Nephron (organoid): ENCODE measurements around the gene WWOX.

Experiments
- H3K27ac Mint-ChIP-seq, 3 experiments: 2 replicates each; pipeline ENCODE4 v1.8.0; 2020; ENCODE audit warnings: mixed read lengths in 3 of 3, mild to moderate bottlenecking in 2 of 3, moderate library complexity in 1 of 3
- H3K27me3 Mint-ChIP-seq: 2 replicates; pipeline ENCODE4 v1.8.0; 2021; ENCODE audit warnings: low read depth, mild to moderate bottlenecking, moderate library complexity, mixed read lengths
- H3K36me3 Mint-ChIP-seq: 2 replicates; pipeline ENCODE4 v1.8.0; 2020; ENCODE audit warnings: low read depth, mixed read lengths
- H3K4me1 Mint-ChIP-seq: 2 replicates; pipeline ENCODE4 v1.8.0; 2020; ENCODE audit warnings: mixed read lengths
- H3K4me3 Mint-ChIP-seq, 3 experiments: 2 replicates each; pipeline ENCODE4 v1.8.0; 2020; ENCODE audit warnings: mild to moderate bottlenecking in 3 of 3, mixed read lengths in 3 of 3, moderate library complexity in 2 of 3
- H3K9me3 Mint-ChIP-seq: 2 replicates; pipeline ENCODE4 v1.8.0; 2020; ENCODE audit warnings: mixed read lengths
- CTCF ChIP-seq, 3 experiments: fragments of 200-600 bp; sonication (generic); IDR thresholded peaks; one replicate each; pipeline ENCODE4 v1.5.0; 2021; ENCODE audit warnings: antibody characterized with exemption in 3 of 3; ENCODE audit not compliant: unreplicated experiment in 3 of 3

The WWOX gene

GRCh38 chr16:78211946-78212345, 112.5 kb downstream of the WWOX start:
- TF ChIP-seq CTCF (IDR thresholded peaks at IDR 0.05; ENCODE audit: unreplicated experiment in 3 of 3), result no peak
- no peaks in the 10 kb centered on the region for H3K36me3 Mint-ChIP-seq
- peaks cover 10% of the 10 kb centered on the region for H3K4me1 Mint-ChIP-seq
- no peaks in the 10 kb centered on the region for H3K9me3 Mint-ChIP-seq
- H3K4me3 Mint-ChIP-seq, result no peak overlapping the region
- peaks cover 4% of the 10 kb centered on the region for H3K27me3 Mint-ChIP-seq
- no peak overlapping the region for H3K27ac Mint-ChIP-seq

GRCh38 chr16:78212674-78213073, 113.2 kb downstream of the WWOX start:
- H3K36me3 Mint-ChIP-seq, result no peaks in the 10 kb centered on the region
- H3K9me3 Mint-ChIP-seq, result no peaks in the 10 kb centered on the region
- no peak overlapping the region for H3K4me3 Mint-ChIP-seq
- H3K27me3 Mint-ChIP-seq, result peaks cover 7% of the 10 kb centered on the region
- H3K27ac Mint-ChIP-seq, result no peak overlapping the region
- no peak for TF ChIP-seq CTCF (IDR thresholded peaks at IDR 0.05; ENCODE audit: unreplicated experiment in 3 of 3)
- peaks cover 10% of the 10 kb centered on the region for H3K4me1 Mint-ChIP-seq

- Mint-ChIP-seq H3K4me3 (no peak overlapping the region), H3K27me3 (peaks cover 11% of the 10 kb centered on the region), H3K36me3 (no peaks in the 10 kb centered on the region), H3K27ac (no peak overlapping the region), H3K4me1 (peaks cover 10% of the 10 kb centered on the region), H3K9me3 (no peaks in the 10 kb centered on the region)
- no peak for TF ChIP-seq CTCF (IDR thresholded peaks at IDR 0.05; ENCODE audit: unreplicated experiment in 3 of 3)
Measured at GRCh38 chr16:78213751-78214150, 114.3 kb downstream of the WWOX start.

- H3K4me1 Mint-ChIP-seq, result peaks cover 8% of the 10 kb centered on the region
- H3K4me3 Mint-ChIP-seq, result no peak overlapping the region
- no peaks in the 10 kb centered on the region for H3K9me3 Mint-ChIP-seq
Measured at GRCh38 chr16:78215222-78215621, 115.8 kb downstream of the WWOX start.

GRCh38 chr16:78216166-78216745, 116.8 kb downstream of the WWOX start:
- H3K9me3 Mint-ChIP-seq, result no peaks in the 10 kb centered on the region
- no peak overlapping the region for H3K27ac Mint-ChIP-seq
- H3K4me1 Mint-ChIP-seq, result peaks cover 4% of the 10 kb centered on the region
- H3K27me3 Mint-ChIP-seq, result peaks cover 11% of the 10 kb centered on the region
- no peak for TF ChIP-seq CTCF (IDR thresholded peaks at IDR 0.05; ENCODE audit: unreplicated experiment in 3 of 3)
- no peaks in the 10 kb centered on the region for H3K36me3 Mint-ChIP-seq
- H3K4me3 Mint-ChIP-seq, result no peak overlapping the region

More at GRCh38 chr16:78215222-78215621, 115.8 kb downstream of the WWOX start:
- no peaks in the 10 kb centered on the region for H3K36me3 Mint-ChIP-seq
- no peak overlapping the region for H3K27ac Mint-ChIP-seq
- peaks cover 11% of the 10 kb centered on the region for H3K27me3 Mint-ChIP-seq
- no peak for TF ChIP-seq CTCF (IDR thresholded peaks at IDR 0.05; ENCODE audit: unreplicated experiment in 3 of 3)

- Mint-ChIP-seq H3K27me3 (peaks cover 11% of the 10 kb centered on the region), H3K9me3 (no peaks in the 10 kb centered on the region), H3K36me3 (no peaks in the 10 kb centered on the region), H3K27ac (no peak overlapping the region), H3K4me3 (no peak overlapping the region), H3K4me1 (peaks cover 4% of the 10 kb centered on the region)
- no peak for TF ChIP-seq CTCF (IDR thresholded peaks at IDR 0.05; ENCODE audit: unreplicated experiment in 3 of 3)
Measured at GRCh38 chr16:78217276-78217675, 117.8 kb downstream of the WWOX start.
